HCT116 (cell line): ENCODE data around the gene GJE1. TPM values are rescaled to one million over a fixed set of nuclear protein-coding genes. Genes with fewer than 3 reads are reported as not detected.

Experiments
- ATAC-seq: fragments of 200-7000 bp; cut with Tn5 transposase; 2 replicates; pipeline ENCODE4 v1.9.1; 2020; ENCODE audit warnings: mild to moderate bottlenecking, moderate library complexity
- BruUV-seq: library from RNA; stranded (reverse); fragments of 400-500 nt; replicated peaks from 2 replicates; lab custom pipeline; 2021; lab: Mats Ljungman, UMichigan
- CTCF ChIA-PET: fragments of 300-600 bp; sonication (Branson Sonifier 250); formaldehyde crosslinking; loops from one replicate; lab custom pipeline; 2021; ENCODE audit warnings: antibody characterized with exemption; lab: Charles Lee
- POLR2A ChIA-PET: fragments of 300-600, 350-600 bp; sonication (Branson Sonifier 250); formaldehyde crosslinking; loops from one replicate; lab custom pipeline; 2021; ENCODE audit warnings: antibody characterized with exemption; lab: Charles Lee
- RAD21 ChIA-PET, 2 experiments: fragments of 300-600 bp; sonication (Branson Sonifier 250); formaldehyde crosslinking; loops; one replicate each; lab custom pipeline; 2023; ENCODE audit warnings: low total read pairs in 2 of 2; ENCODE audit not compliant: uncharacterized antibody in 2 of 2, unreplicated experiment in 2 of 2, low non-redundant PET in 1 of 2; lab: Charles Lee
- DNase-seq: peaks from one replicate; pipeline ENCODE4 v3.0.0-alpha.2; 2010; ENCODE audit warnings: low read depth, low spot score
- H2AFZ ChIP-seq: fragments of 200-600 bp; shearing (Covaris generic), sonication (generic); 2 replicates; pipeline ENCODE4 v1.6.1; 2017; ENCODE audit warnings: low read depth, mixed run types, mixed read lengths, antibody characterized with exemption, low read length; ENCODE audit not compliant: poor library complexity, severe bottlenecking
- H3K27ac ChIP-seq: 2 replicates; pipeline ENCODE4 v1.5.1; 2012; ENCODE audit warnings: low read depth, low read length
- H3K27me3 ChIP-seq: fragments of 200-600 bp; sonication (generic); 2 replicates; pipeline ENCODE4 v1.6.1; 2016; ENCODE audit warnings: mixed run types, low read length, mixed read lengths; ENCODE audit not compliant: insufficient read depth
- H3K36me3 ChIP-seq, 2 experiments: fragments of 200-500 bp in 1 of 2; fragments of 200-600 bp in 1 of 2; sonication (Bioruptor generic) in 1 of 2; sonication (generic) in 1 of 2; 2 replicates each; pipeline versions ENCODE4 v1.5.1 to v1.6.1; 2014 to 2016; ENCODE audit warnings: low read length in 2 of 2, inconsistent platforms in 1 of 2, mixed read lengths in 1 of 2, mixed run types in 1 of 2; ENCODE audit not compliant: insufficient read depth in 2 of 2, control insufficient read depth in 1 of 2
- H3K4me1 ChIP-seq, 2 experiments: fragments of 200-600 bp in 1 of 2; sonication (generic) in 1 of 2; 2 replicates each; pipeline versions ENCODE4 v1.5.1 to v1.6.1; 2012 to 2017; ENCODE audit warnings: low read length in 2 of 2, inconsistent platforms in 1 of 2, mild to moderate bottlenecking in 1 of 2, mixed read lengths in 1 of 2, mixed run types in 1 of 2, moderate library complexity in 1 of 2; ENCODE audit not compliant: insufficient read depth in 2 of 2, control insufficient read depth in 1 of 2
- H3K4me2 ChIP-seq: fragments of 200-600 bp; sonication (generic); 2 replicates; pipeline ENCODE4 v1.6.1; 2017; ENCODE audit warnings: mixed run types, low read length, mixed read lengths
- H3K4me3 ChIP-seq, 2 experiments: fragments of 200-600 bp in 1 of 2; sonication (generic) in 1 of 2; replicated peaks in 1 of 2; 2 replicates each; pipeline ENCODE4 v1.5.1; 2011 to 2016; ENCODE audit warnings: low read length in 2 of 2, control low read depth in 1 of 2, low read depth in 1 of 2, mild to moderate bottlenecking in 1 of 2, mixed read lengths in 1 of 2, mixed run types in 1 of 2
- H3K79me2 ChIP-seq: fragments of 200-600 bp; sonication (generic); 2 replicates; pipeline ENCODE4 v1.6.1; 2017; ENCODE audit warnings: mild to moderate bottlenecking, mixed run types, low read length, moderate library complexity, mixed read lengths; ENCODE audit not compliant: insufficient read depth
- H3K9ac ChIP-seq: fragments of 200-600 bp; sonication (generic); 2 replicates; pipeline ENCODE4 v1.6.1; 2016; ENCODE audit warnings: low read length, mixed read lengths
- H3K9me2 ChIP-seq: fragments of 200-600 bp; sonication (generic), shearing (Covaris generic); 2 replicates; pipeline ENCODE4 v1.6.1; 2017; ENCODE audit warnings: mixed run types, mild to moderate bottlenecking, moderate library complexity; ENCODE audit not compliant: insufficient read depth
- H3K9me3 ChIP-seq, 2 experiments: fragments of 200-500 bp in 1 of 2; fragments of 200-600 bp in 1 of 2; sonication (Bioruptor generic) in 1 of 2; sonication (generic) in 1 of 2; 2 replicates each; pipeline ENCODE4 v1.6.1; 2014 to 2017; ENCODE audit warnings: low read length in 2 of 2, mixed read lengths in 2 of 2, inconsistent platforms in 1 of 2, low read depth in 1 of 2, mild to moderate bottlenecking in 1 of 2, mixed run types in 1 of 2, moderate library complexity in 1 of 2; ENCODE audit not compliant: control insufficient read depth in 1 of 2, insufficient read depth in 1 of 2
- H4K20me1 ChIP-seq: fragments of 200-600 bp; sonication (generic), shearing (Covaris generic); 2 replicates; pipeline ENCODE4 v1.6.1; 2017; ENCODE audit warnings: mixed run types, mild to moderate bottlenecking, moderate library complexity; ENCODE audit not compliant: insufficient read depth
- CBX3 ChIP-seq: IDR thresholded peaks from 2 replicates; pipeline ENCODE4 v1.6.1; 2012; ENCODE audit warnings: low read depth
- CEBPB ChIP-seq: IDR thresholded peaks from 2 replicates; pipeline ENCODE4 v1.6.1; 2012; ENCODE audit warnings: low read depth
- EGR1 ChIP-seq: IDR thresholded peaks from 2 replicates; pipeline ENCODE4 v1.6.1; 2012; ENCODE audit warnings: low read depth
- EZH2 ChIP-seq: fragments of 200-600 bp; sonication (generic); IDR thresholded peaks from 2 replicates; pipeline ENCODE4 v1.6.1; 2017; ENCODE audit warnings: antibody characterized with exemption, mixed run types
- FOSL1 ChIP-seq: IDR thresholded peaks from 2 replicates; pipeline ENCODE4 v1.6.1; 2012; ENCODE audit warnings: low read depth
- POLR2A ChIP-seq: IDR thresholded peaks from 2 replicates; pipeline ENCODE4 v1.7.0; 2011; ENCODE audit warnings: borderline replicate concordance; ENCODE audit not compliant: insufficient read depth, insufficient read length; ENCODE audit errors: extremely low read depth
- RAD21 ChIP-seq: IDR thresholded peaks from 2 replicates; pipeline ENCODE4 v1.6.1; 2012; ENCODE audit warnings: low read depth, mild to moderate bottlenecking
- SIN3A ChIP-seq: IDR thresholded peaks from 2 replicates; pipeline ENCODE4 v1.6.1; 2012; ENCODE audit warnings: low read depth
- SRF ChIP-seq: IDR thresholded peaks from 2 replicates; pipeline ENCODE4 v1.6.1; 2012; ENCODE audit warnings: low read depth
- TCF7L2 ChIP-seq: IDR thresholded peaks from 2 replicates; pipeline ENCODE4 v1.7.0; 2011; ENCODE audit warnings: borderline replicate concordance, inconsistent platforms; ENCODE audit not compliant: insufficient read depth, insufficient read length; ENCODE audit errors: extremely low read depth
- YY1 ChIP-seq: IDR thresholded peaks from 2 replicates; pipeline ENCODE4 v1.6.1; 2011; ENCODE audit warnings: low read length, low read depth, moderate library complexity, mild to moderate bottlenecking; ENCODE audit not compliant: insufficient replicate concordance; ENCODE audit errors: extremely low read depth
- ZFX ChIP-seq: fragments of 450-650 bp; IDR thresholded peaks from 2 replicates; pipeline ENCODE4 v1.6.1; 2017
- ZNF274 ChIP-seq: fragments of 200-500 bp; sonication (Bioruptor generic); IDR thresholded peaks from 2 replicates; pipeline ENCODE4 v1.6.1; 2014; ENCODE audit warnings: mild to moderate bottlenecking, low read depth, low read length, inconsistent platforms
- intact Hi-C: fragments of 100-400 bp; cut with micrococcal nuclease; formaldehyde crosslinking; loops from 2 replicates; pipeline ENCODE4 v1.10.0; 2022
- total RNA-seq: library from RNA; stranded (reverse); gene quantifications from one replicate; pipeline ENCODE4 v1.2.1, GENCODE V29; 2021; ENCODE audit not compliant: unreplicated experiment
- TF ChIP-seq, protein P1 (sequence below): IDR thresholded peaks from 2 replicates; pipeline ENCODE4 v1.6.1; 2011; ENCODE audit warnings: mild to moderate bottlenecking, low read length, moderate library complexity; ENCODE audit not compliant: insufficient replicate concordance; ENCODE audit errors: extremely low read depth
- TF ChIP-seq, protein P2 (sequence below): IDR thresholded peaks from 2 replicates; pipeline ENCODE4 v1.6.1; 2012; ENCODE audit warnings: low read depth

GJE1 gene
- total RNA-seq, 1 experiment from 2014 or later = not detected

DNA sequence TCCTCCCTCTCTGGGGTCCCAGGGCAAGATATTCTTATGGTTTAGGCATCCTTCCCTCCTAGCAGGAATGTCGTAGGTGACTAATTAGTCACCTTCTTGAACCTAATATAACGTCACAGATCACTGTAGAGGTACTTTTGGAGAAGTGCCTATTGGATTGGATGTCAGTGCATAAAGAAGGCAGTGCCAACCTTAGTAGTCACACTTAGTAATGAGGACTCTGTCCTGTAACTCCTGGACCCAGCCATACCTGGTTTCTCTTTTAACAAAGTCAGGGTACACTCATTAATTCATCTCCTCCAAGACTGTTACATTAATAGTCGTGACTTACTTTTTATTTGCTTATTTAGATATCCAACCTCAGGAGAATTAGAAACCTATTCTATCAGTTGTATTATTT is 34.3 kb downstream of the GJE1 start:
- intact Hi-C loops = no loop called here
- no peak overlapping the region for H3K4me2 ChIP-seq
- no peak overlapping the region for H3K27ac ChIP-seq
- no peak overlapping the region for H2AFZ ChIP-seq
- H3K4me3 ChIP-seq = no peak overlapping the region
- H3K9ac ChIP-seq = no peak overlapping the region
- H3K79me2 ChIP-seq = peaks cover 64% of the 10 kb centered on the region
- no peak for ATAC-seq
- no peaks in the 10 kb centered on the region for H3K27me3 ChIP-seq
- no peak for DNase-seq
- H4K20me1 ChIP-seq = peaks cover 3% of the 10 kb centered on the region; the same call in 1 of the 2 replicates
- no peaks in the 10 kb centered on the region for H3K9me3 ChIP-seq
- H3K4me1 ChIP-seq = no peaks in the 10 kb centered on the region
- RAD21 ChIA-PET = no interaction called here
- POLR2A ChIA-PET = no interaction called here
- CTCF ChIA-PET = no interaction called here
- peaks cover 9 to 27% of the 10 kb centered on the region in 2 experiments; a peak in 3 of 4 replicates for H3K36me3 ChIP-seq
- no TSS peak for BruUV-seq
- TF ChIP-seq ZFX (no peak), SRF (no peak), TCF7L2 (no peak), EZH2 (no peak), POLR2A (no peak), CEBPB (no peak)
- TF ChIP-seq, all 23 proteins: peak for 0
- H3K9me2 ChIP-seq = no peaks in the 10 kb centered on the region

DNA sequence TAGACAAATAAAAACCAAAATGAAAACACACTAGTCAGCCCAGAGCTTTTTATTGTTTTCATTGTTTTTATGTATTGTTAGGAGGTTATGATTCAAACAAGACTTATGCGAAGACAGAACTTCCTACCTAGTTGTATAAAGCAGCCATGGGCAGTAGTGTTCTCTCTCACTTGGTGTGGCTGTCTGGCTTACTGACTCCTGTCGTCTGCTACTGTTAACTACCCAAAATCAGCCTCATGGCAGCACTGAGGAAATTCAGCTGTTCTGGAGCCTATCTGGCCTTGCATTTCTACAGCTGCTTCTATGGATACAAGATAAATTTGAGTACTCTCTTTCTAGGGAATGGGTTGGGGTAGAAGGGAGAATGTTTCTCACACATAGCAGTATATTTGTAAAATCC is 34.8 kb downstream of the GJE1 start:
- Histone ChIP-seq H2AFZ (no peak overlapping the region), H4K20me1 (peaks cover 3% of the 10 kb centered on the region; the same call in 1 of the 2 replicates), H3K27ac (no peak overlapping the region), H3K27me3 (no peaks in the 10 kb centered on the region), H3K9me2 (no peaks in the 10 kb centered on the region), H3K4me3 (no peak overlapping the region), H3K9ac (no peak overlapping the region), H3K36me3 (peaks cover 12 to 28% of the 10 kb centered on the region in 2 experiments), H3K4me1 (no peaks in the 10 kb centered on the region), H3K79me2 (peaks cover 60% of the 10 kb centered on the region), H3K9me3 (no peaks in the 10 kb centered on the region), H3K4me2 (no peak overlapping the region)
- DNase-seq (no peak), ATAC-seq (no peak)
- ChIA-PET POLR2A (no interaction called here), RAD21 (no interaction called here), CTCF (no interaction called here)
- BruUV-seq = no TSS peak
- intact Hi-C loops = no loop called here
- TF ChIP-seq POLR2A = no peak
- no peak for TF ChIP-seq RAD21
- TF ChIP-seq EGR1 = no peak
- TF ChIP-seq, protein P1, sequence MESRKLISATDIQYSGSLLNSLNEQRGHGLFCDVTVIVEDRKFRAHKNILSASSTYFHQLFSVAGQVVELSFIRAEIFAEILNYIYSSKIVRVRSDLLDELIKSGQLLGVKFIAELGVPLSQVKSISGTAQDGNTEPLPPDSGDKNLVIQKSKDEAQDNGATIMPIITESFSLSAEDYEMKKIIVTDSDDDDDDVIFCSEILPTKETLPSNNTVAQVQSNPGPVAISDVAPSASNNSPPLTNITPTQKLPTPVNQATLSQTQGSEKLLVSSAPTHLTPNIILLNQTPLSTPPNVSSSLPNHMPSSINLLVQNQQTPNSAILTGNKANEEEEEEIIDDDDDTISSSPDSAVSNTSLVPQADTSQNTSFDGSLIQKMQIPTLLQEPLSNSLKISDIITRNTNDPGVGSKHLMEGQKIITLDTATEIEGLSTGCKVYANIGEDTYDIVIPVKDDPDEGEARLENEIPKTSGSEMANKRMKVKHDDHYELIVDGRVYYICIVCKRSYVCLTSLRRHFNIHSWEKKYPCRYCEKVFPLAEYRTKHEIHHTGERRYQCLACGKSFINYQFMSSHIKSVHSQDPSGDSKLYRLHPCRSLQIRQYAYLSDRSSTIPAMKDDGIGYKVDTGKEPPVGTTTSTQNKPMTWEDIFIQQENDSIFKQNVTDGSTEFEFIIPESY = no peak
- TF ChIP-seq, protein P2, sequence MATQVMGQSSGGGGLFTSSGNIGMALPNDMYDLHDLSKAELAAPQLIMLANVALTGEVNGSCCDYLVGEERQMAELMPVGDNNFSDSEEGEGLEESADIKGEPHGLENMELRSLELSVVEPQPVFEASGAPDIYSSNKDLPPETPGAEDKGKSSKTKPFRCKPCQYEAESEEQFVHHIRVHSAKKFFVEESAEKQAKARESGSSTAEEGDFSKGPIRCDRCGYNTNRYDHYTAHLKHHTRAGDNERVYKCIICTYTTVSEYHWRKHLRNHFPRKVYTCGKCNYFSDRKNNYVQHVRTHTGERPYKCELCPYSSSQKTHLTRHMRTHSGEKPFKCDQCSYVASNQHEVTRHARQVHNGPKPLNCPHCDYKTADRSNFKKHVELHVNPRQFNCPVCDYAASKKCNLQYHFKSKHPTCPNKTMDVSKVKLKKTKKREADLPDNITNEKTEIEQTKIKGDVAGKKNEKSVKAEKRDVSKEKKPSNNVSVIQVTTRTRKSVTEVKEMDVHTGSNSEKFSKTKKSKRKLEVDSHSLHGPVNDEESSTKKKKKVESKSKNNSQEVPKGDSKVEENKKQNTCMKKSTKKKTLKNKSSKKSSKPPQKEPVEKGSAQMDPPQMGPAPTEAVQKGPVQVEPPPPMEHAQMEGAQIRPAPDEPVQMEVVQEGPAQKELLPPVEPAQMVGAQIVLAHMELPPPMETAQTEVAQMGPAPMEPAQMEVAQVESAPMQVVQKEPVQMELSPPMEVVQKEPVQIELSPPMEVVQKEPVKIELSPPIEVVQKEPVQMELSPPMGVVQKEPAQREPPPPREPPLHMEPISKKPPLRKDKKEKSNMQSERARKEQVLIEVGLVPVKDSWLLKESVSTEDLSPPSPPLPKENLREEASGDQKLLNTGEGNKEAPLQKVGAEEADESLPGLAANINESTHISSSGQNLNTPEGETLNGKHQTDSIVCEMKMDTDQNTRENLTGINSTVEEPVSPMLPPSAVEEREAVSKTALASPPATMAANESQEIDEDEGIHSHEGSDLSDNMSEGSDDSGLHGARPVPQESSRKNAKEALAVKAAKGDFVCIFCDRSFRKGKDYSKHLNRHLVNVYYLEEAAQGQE = no peak
- no peak for TF ChIP-seq CBX3
- TF ChIP-seq YY1 = no peak
- no peak for TF ChIP-seq SIN3A
- TF ChIP-seq SRF = no peak
- no peak for TF ChIP-seq ZNF274
- TF ChIP-seq FOSL1 = no peak
- no peak for TF ChIP-seq ZFX
- TF ChIP-seq TCF7L2 = no peak
